ENCODE measurements around the gene ZIC1.

The ZIC1 gene

GRCh38 chr3:147422601-147423536, 13.7 kb downstream of the ZIC1 start:
- DNase-seq: no peak

- no peak for DNase-seq
These were observed 14.3 kb downstream of the ZIC1 start for GRCh38 chr3:147423537-147423797.

GRCh38 chr3:147423798-147424580, 14.8 kb downstream of the ZIC1 start:
- no peak for DNase-seq

- no peak for DNase-seq
These were observed 15.6 kb downstream of the ZIC1 start for GRCh38 chr3:147424581-147425387.

GRCh38 chr3:147425388-147425850, 16.3 kb downstream of the ZIC1 start:
- DNase-seq: no peak

GRCh38 chr3:147426931-147427330, 17.8 kb downstream of the ZIC1 start:
- no peak for DNase-seq

- no peak for DNase-seq
These were observed 18.6 kb downstream of the ZIC1 start for GRCh38 chr3:147427746-147428145.

GRCh38 chr3:147428326-147428725, 19.2 kb downstream of the ZIC1 start:
- DNase-seq: no peak

- no peak for DNase-seq
These were observed 19.6 kb downstream of the ZIC1 start for GRCh38 chr3:147428754-147429153.

- no peak for DNase-seq
These were observed 22.6 kb downstream of the ZIC1 start for GRCh38 chr3:147431751-147432150.

- DNase-seq: no peak
These were observed 38.1 kb downstream of the ZIC1 start for GRCh38 chr3:147447224-147447623.

- DNase-seq: no peak
These were observed 40.5 kb downstream of the ZIC1 start for GRCh38 chr3:147449669-147450068.

GRCh38 chr3:147458995-147459704, 50.0 kb downstream of the ZIC1 start:
- no peak for DNase-seq

- no peak for DNase-seq
These were observed 53.7 kb downstream of the ZIC1 start for GRCh38 chr3:147462856-147463255.

All from suppressor macrophage (primary cell).